Loucy (cell line): ENCODE measurements around the gene DROSHA.

ENCODE experiments used
- H2AFZ ChIP-seq: fragments of 200-600 bp; sonication (generic); 2 replicates; pipeline ENCODE4 v1.6.0; 2016; ENCODE audit warnings: antibody characterized with exemption, mild to moderate bottlenecking, low read length, moderate library complexity
- H3F3A ChIP-seq: fragments of 200-600 bp; 2 replicates; pipeline ENCODE4 v1.6.0; 2016; ENCODE audit warnings: antibody characterized with exemption, low read depth, mild to moderate bottlenecking
- H3K27me3 ChIP-seq: fragments of 200-600 bp; sonication (generic); 2 replicates; pipeline ENCODE4 v1.6.1; 2014; ENCODE audit warnings: low read length, mild to moderate bottlenecking; ENCODE audit not compliant: insufficient read depth, poor library complexity, severe bottlenecking
- H3K36me3 ChIP-seq: fragments of 200-600 bp; sonication (generic); 2 replicates; pipeline ENCODE4 v1.6.1; 2016; ENCODE audit warnings: low read length; ENCODE audit not compliant: insufficient read depth
- H3K4me1 ChIP-seq: fragments of 200-600 bp; sonication (generic); 2 replicates; pipeline ENCODE4 v1.5.1; 2014; ENCODE audit warnings: low read length, mild to moderate bottlenecking; ENCODE audit not compliant: insufficient read depth, poor library complexity, severe bottlenecking
- H3K4me2 ChIP-seq: fragments of 200-600 bp; sonication (generic); 2 replicates; pipeline ENCODE4 v1.6.0; 2014; ENCODE audit warnings: antibody characterized with exemption, low read length, low read depth, mild to moderate bottlenecking; ENCODE audit not compliant: poor library complexity, severe bottlenecking
- H3K4me3 ChIP-seq: fragments of 200-600 bp; sonication (generic); 2 replicates; pipeline ENCODE4 v1.5.1; 2014; ENCODE audit warnings: low read length, mild to moderate bottlenecking, mixed read lengths; ENCODE audit not compliant: poor library complexity, severe bottlenecking
- H3K79me2 ChIP-seq: fragments of 200-600 bp; sonication (generic); 2 replicates; pipeline ENCODE4 v1.6.1; 2014; ENCODE audit warnings: low read length; ENCODE audit not compliant: insufficient read depth
- H3K9ac ChIP-seq: fragments of 200-600 bp; sonication (generic); 2 replicates; pipeline ENCODE4 v1.6.0; 2014; ENCODE audit warnings: mild to moderate bottlenecking, low read depth, low read length, moderate library complexity; ENCODE audit not compliant: poor library complexity, severe bottlenecking
- H3K9me2 ChIP-seq: fragments of 200-600 bp; sonication (generic); replicated peaks from 2 replicates; pipeline ENCODE4 v1.6.1; 2016; ENCODE audit warnings: low read depth, low read length, mixed read lengths
- H3K9me3 ChIP-seq: fragments of 200-600 bp; sonication (generic); 2 replicates; pipeline ENCODE4 v1.6.1; 2014; ENCODE audit warnings: mild to moderate bottlenecking, antibody characterized with exemption, low read length, low read depth; ENCODE audit not compliant: insufficient read depth
- H4K20me1 ChIP-seq: fragments of 200-600 bp; sonication (generic); 2 replicates; pipeline ENCODE4 v1.6.0; 2014; ENCODE audit warnings: antibody characterized with exemption, low read length, mild to moderate bottlenecking; ENCODE audit not compliant: insufficient read depth, poor library complexity, severe bottlenecking
- CTCF ChIP-seq: fragments of 200-600 bp; sonication (generic); conservative IDR thresholded peaks from 2 replicates; pipeline ENCODE4 v1.5.1; 2014; ENCODE audit warnings: mild to moderate bottlenecking, antibody characterized with exemption, low read length
- EZH2phosphoT487 ChIP-seq: fragments of 200-600 bp; IDR thresholded peaks from 2 replicates; pipeline ENCODE4 v1.6.1; 2018; ENCODE audit warnings: antibody characterized with exemption, mild to moderate bottlenecking, moderate library complexity, borderline replicate concordance

DROSHA gene

GRCh38 chr5:31372124-31372523 lies 159.8 kb downstream of the DROSHA start:
- Histone ChIP-seq H3K4me2 (no peak overlapping the region), H3K79me2 (no peaks in the 10 kb centered on the region)
- no peak for TF ChIP-seq EZH2phosphoT487
- TF ChIP-seq CTCF: no peak

GRCh38 chr5:31366941-31367340 lies 165.0 kb downstream of the DROSHA start:
- H4K20me1 ChIP-seq: no peaks in the 10 kb centered on the region
- H3K36me3 ChIP-seq: no peaks in the 10 kb centered on the region
- no peaks in the 10 kb centered on the region for H3K9me3 ChIP-seq
- no peaks in the 10 kb centered on the region for H3F3A ChIP-seq
- H3K27me3 ChIP-seq: no peaks in the 10 kb centered on the region
- no peak for TF ChIP-seq EZH2phosphoT487
- no peak for TF ChIP-seq CTCF
- no peak overlapping the region for H2AFZ ChIP-seq
- no peaks in the 10 kb centered on the region; the same call in 1 of the 2 replicates for H3K9me2 ChIP-seq
- no peaks in the 10 kb centered on the region for H3K4me1 ChIP-seq
- H3K79me2 ChIP-seq: no peaks in the 10 kb centered on the region
- H3K4me2 ChIP-seq: no peak overlapping the region
- H3K9ac ChIP-seq: no peak overlapping the region
- no peak overlapping the region for H3K4me3 ChIP-seq

More at GRCh38 chr5:31372124-31372523, 159.8 kb downstream of the DROSHA start:
- Histone ChIP-seq H3K4me1 (no peaks in the 10 kb centered on the region), H4K20me1 (no peaks in the 10 kb centered on the region), H3K9me3 (no peaks in the 10 kb centered on the region), H3K27me3 (no peaks in the 10 kb centered on the region), H3K9me2 (no peaks in the 10 kb centered on the region; the same call in 1 of the 2 replicates), H3K9ac (no peak overlapping the region), H3F3A (no peaks in the 10 kb centered on the region), H2AFZ (no peak overlapping the region), H3K36me3 (no peaks in the 10 kb centered on the region), H3K4me3 (no peak overlapping the region)

GRCh38 chr5:31365776-31366175 lies 166.1 kb downstream of the DROSHA start:
- H3F3A ChIP-seq: no peaks in the 10 kb centered on the region
- no peaks in the 10 kb centered on the region for H3K4me1 ChIP-seq
- H3K4me2 ChIP-seq: no peak overlapping the region
- no peaks in the 10 kb centered on the region for H4K20me1 ChIP-seq
- no peaks in the 10 kb centered on the region for H3K79me2 ChIP-seq
- H3K9me3 ChIP-seq: no peaks in the 10 kb centered on the region
- H3K9ac ChIP-seq: no peak overlapping the region
- no peaks in the 10 kb centered on the region for H3K27me3 ChIP-seq
- TF ChIP-seq CTCF (no peak), EZH2phosphoT487 (no peak)
- H3K4me3 ChIP-seq: no peak overlapping the region
- H2AFZ ChIP-seq: no peak overlapping the region
- H3K36me3 ChIP-seq: no peaks in the 10 kb centered on the region
- no peaks in the 10 kb centered on the region; the same call in 1 of the 2 replicates for H3K9me2 ChIP-seq
